ENCODE data around the gene DHRSX.

GRCh38 chrX:2439613-2440012 lies 61.2 kb downstream of the DHRSX start:
- no peak for TF ChIP-seq POLR2A (IDR thresholded peaks at IDR 0.05)
- TF ChIP-seq CTCF (IDR thresholded peaks at IDR 0.05), result no peak
